GM21529 (cell line): ENCODE results near the gene HBG2.
A peak's percentile ranks its signal among the peaks of the same experiment; 100 is the strongest.
"Not testable (repeated sequence)": the region's sequence is repeated elsewhere in the genome, so short reads cannot be mapped to it uniquely, and the experiment has no call there.

ENCODE experiments used
- ATAC-seq: cut with Tn5 transposase; IDR thresholded peaks from one replicate; pipeline ENCODE4 v1.9.1; 2021; ENCODE audit not compliant: unreplicated experiment

Gene HBG2

GRCh38 chr11:5250543-5251204, 3.9 kb downstream of the HBG2 start:
- ATAC-seq: no peak

- not testable (repeated sequence) for ATAC-seq
Measured at GRCh38 chr11:5249807-5250396, 4.7 kb downstream of the HBG2 start, which contains the start of gene HBG1. Gene HBG1, minus strand, starts transcription at chr11:5249857. Its CDS starts 53 bp downstream, at chr11:5249804.

- ATAC-seq: not testable (repeated sequence)
Measured at GRCh38 chr11:5248498-5248897, 6.1 kb downstream of the HBG2 start.

GRCh38 chr11:5247472-5248192, 6.9 kb downstream of the HBG2 start:
- ATAC-seq: no peak

- ATAC-seq: no peak
Measured at GRCh38 chr11:5246772-5247471, 7.7 kb downstream of the HBG2 start.

GRCh38 chr11:5245155-5245554, 9.4 kb downstream of the HBG2 start:
- no peak for ATAC-seq

GRCh38 chr11:5243816-5244180, 10.8 kb downstream of the HBG2 start:
- no peak for ATAC-seq

GRCh38 chr11:5242933-5243815, 11.4 kb downstream of the HBG2 start:
- peak; percentile 70 for ATAC-seq

- no peak for ATAC-seq
Measured at GRCh38 chr11:5242208-5242607, 12.4 kb downstream of the HBG2 start.

GRCh38 chr11:5241458-5241857, 13.1 kb downstream of the HBG2 start:
- ATAC-seq: no peak

GRCh38 chr11:5240458-5240857, 14.1 kb downstream of the HBG2 start:
- no peak for ATAC-seq

GRCh38 chr11:5240056-5240455, 14.5 kb downstream of the HBG2 start:
- ATAC-seq: no peak

- no peak for ATAC-seq
Measured at GRCh38 chr11:5239046-5239445, 15.5 kb downstream of the HBG2 start.

GRCh38 chr11:5238486-5238885, 16.1 kb downstream of the HBG2 start:
- ATAC-seq: no peak

- ATAC-seq: no peak
Measured at GRCh38 chr11:5237420-5237819, 17.2 kb downstream of the HBG2 start.

- ATAC-seq: no peak
Measured at GRCh38 chr11:5235364-5236095, 19.1 kb downstream of the HBG2 start.

GRCh38 chr11:5234381-5234834, 20.2 kb downstream of the HBG2 start, which contains the start of gene HBD:
Gene HBD, minus strand, starts transcription at chr11:5234483. Its CDS starts 50 bp downstream, at chr11:5234433.
- ATAC-seq: peak; percentile 84

GRCh38 chr11:5233307-5233706, 21.3 kb downstream of the HBG2 start:
- ATAC-seq: no peak

- no peak for ATAC-seq
Measured at GRCh38 chr11:5232821-5233220, 21.8 kb downstream of the HBG2 start.

GRCh38 chr11:5232176-5232575, 22.4 kb downstream of the HBG2 start:
- ATAC-seq: no peak
